HG03521 (cell line): ENCODE measurements around the gene GZMM.
A peak's percentile ranks its signal among the peaks of the same experiment; 100 is the strongest.

Source experiments
- ATAC-seq: cut with Tn5 transposase; IDR thresholded peaks from one replicate; pipeline ENCODE4 v1.9.1; 2021; ENCODE audit warnings: mild to moderate bottlenecking, moderate library complexity; ENCODE audit not compliant: unreplicated experiment

Gene GZMM

DNA sequence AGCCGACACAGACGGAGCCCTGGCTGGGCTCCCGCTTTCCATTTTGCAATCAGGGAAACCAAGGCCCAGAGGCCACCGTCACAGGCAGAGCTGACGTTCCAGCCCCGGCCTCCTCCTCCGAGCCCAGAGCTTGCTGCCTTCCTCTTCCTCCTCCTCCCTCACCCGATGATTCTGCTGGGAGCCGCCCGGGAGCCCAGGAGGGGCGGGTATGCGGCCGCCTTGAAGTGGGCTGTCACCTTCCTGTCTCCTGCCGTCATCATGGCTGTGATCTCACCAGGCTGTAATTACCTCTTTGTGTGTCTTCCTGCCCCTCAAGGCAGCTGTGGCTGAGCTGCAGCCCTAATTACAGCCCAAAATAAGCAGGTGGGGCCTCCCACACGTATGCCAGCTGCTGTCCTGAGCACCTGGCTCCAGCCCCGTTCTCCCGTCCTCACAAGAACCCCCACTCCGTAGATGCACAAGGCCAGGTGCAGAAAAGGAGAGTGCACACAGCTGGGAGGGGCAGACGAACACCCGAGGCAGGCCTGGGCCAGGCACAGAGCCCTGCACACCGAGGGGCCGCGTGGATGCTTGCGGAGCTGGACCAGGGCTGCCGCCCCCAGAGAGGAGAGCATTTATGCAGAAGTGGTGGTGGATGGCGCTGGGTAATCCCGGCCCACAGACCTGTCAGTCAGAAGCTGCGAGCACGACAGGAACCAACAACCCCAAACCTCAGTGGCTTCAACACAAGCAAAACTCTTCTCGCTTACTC lies 32.6 kb upstream of the GZMM start:
- no peak for ATAC-seq

DNA sequence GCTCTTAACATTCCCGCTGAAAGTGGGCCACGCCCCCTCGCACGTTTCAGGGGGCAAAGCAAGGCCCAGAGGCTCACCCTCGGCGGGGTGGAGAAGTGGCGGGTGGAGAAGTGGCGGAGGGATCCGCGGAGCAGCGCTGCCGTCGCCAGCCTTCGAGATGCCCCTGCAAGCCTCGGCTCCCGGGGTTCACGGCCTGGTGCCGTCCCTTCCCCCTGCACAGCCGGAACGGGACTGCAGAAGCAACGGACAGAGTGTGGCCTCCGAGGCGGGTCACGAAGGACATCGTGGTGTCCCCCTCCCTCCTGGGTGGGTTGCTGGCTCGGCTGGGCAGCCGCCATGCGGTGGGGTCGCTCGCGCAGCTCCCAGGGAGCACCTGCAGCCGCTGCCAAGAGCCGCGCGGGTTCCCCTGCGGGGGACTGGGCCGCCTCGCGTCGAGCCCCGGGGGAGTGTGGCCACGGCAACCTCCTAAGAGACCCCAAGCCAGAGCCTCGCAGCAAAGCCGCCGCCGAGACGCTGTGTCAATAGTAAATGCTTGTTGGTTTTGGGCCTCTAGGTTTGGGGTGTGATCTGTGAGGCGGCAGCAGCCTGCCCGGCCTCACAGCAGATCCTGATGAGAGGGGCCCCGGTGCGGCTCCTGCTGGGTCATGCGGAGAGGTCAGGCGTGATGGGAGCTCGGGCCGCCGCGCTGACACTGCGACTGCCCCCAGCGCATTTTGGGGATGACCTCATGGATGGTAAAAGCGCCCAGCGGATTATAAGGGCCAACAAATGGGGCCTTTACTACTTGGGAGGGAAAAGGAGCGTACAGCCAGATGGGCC lies 31.1 kb upstream of the GZMM start:
- no peak for ATAC-seq

DNA sequence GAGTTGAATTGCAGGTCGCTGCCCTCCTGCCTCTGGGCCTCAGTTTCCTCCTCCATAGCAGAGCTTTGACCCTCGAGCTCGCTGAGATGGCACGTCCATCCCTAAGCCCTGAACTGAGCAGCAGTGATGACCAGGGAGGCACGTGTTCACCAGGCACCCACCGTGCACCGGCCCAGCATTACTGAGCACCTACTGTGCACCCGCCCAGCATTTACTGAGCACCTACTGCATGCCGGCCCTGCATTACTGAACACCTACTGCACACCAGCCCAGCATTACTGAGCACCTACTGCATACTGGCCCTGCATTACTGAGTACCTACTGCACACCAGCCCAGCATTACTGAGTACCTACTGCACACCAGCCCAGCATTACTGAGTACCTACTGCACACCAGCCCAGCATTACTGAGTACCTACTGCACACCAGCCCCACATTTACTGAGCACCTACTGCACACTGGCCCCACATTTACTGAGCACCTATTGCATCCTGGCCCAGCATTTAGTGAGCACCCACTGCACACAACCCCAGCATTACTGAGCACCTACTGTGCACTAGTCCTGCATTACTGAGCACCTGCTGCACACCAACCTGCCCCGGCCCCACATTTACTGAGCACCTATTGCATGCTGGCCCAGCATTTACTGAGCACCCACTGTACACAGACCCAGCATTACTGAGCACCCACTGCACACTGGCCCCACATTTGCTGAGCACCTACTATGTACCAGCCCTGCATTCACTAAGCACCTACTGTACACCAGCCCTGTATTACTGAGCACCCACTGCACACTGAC lies 30.3 kb upstream of the GZMM start:
- no peak for ATAC-seq

DNA sequence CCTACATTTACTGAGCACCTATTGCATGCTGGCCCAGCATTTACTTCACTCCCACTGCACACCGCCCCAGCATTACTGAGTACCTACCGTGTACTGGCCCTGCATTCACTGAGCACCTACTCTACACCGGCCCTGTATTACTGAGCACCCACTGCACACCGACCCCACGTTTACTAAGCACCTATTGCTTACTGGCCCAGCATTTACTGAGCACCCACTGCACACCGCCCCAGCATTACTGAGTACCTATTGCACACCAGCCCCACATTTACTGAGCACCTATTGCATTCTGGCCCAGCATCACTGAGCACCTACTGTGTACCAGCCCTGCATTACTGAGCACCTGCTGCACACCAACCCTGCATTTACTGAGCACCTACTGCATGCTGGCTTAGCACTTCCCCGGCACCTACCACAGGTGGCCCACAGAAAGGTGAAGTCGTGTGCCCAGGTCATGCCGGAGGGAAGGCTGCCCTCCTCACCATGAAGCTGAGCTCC lies 29.6 kb upstream of the GZMM start:
- ATAC-seq = no peak

DNA sequence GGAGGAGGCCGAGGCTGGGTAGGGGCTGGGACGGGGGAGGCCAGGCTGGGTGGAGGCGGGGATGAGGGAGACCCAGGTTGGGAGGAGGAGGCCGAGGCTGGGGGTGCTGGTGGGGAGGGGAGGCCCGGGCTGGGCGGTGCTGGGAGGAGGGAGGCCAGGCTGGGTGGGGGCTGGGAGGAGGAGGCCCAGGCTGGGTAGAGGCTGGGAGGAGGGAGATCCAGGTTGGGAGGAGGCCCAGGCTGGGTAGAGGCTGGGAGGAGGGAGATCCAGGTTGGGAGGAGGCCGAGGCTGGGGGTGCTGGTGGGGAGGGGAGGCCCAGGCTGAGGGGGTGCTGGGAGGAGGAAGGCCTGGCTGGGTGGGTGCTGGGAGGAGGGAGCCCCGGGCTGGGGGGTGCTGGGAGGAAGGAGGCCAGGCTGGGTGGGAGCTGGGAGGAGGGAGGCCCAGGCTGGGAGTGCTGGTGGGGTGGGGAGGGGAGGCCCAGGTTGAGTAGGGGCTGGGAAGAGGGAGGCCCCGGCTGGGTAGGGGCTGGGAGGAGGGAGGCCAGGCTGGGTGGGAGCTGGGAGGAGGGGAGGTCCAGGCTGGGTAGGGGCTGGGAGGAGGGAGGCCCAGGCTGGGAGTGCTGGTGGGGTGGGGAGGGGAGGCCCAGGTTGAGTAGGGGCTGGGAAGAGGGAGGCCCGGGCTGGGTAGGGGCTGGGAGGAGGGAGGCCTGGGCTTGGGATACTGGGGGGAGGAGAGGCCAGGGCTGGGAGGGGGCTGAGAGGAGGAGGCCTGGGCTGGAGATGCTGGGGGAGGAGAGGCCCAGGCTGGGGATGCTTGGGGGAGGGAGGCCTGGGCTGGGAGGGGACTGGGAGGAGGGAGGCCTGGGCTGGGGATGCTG lies 25.9 kb upstream of the GZMM start:
- ATAC-seq = no peak

DNA sequence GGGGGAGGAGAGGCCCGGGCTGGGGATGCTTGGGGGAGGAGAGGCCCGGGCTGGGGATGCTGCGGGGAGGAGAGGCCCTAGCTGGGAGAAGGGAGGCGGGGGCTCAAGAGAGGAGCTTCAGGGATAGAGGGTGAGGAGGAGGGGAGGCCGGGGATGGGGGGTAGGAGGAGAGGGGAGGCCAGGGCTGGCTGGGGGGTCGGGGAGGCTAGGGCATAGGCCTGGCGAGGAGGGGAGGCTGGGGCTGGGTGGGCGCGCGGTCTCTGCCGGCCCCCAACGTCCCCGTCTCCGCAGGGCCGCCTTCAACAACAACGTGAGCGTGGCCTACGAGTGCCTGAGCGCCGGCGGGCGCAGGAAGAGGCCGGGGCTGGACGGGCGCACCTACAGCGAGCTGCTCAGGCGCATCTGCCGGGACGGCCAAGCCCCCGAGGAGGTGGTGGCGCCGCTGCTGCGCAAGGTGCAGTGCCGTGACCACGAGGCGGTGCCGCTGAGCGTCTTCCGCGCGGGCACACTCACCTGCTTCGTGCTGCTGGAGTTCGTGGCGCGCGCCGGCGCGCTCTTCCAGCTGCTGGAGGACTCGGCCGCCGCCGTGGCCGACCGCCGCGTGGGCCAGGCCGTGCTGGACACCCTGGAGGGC lies 25.1 kb upstream of the GZMM start:
- ATAC-seq = no peak

DNA sequence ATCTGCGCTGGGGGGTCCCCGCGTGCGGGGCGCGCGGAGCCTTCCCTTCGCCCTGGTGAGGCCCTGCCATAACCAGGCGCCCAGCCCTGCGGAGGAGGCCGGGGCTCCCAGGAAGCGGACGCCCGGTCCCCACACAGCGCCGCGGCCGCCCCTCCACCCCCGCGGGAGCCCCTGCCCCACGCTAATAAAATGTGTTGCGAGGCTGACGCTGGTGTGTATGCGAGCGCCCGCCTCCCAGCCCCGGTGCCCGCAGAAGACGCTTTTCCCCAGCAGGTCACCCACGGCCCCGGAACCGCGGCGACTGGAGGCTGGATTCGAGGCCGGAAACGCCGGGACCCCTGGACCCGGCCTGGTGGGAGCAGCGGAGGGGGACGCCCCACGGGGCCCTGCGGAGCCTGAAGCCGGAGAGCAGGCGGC lies 24.4 kb upstream of the GZMM start:
- no peak for ATAC-seq

DNA sequence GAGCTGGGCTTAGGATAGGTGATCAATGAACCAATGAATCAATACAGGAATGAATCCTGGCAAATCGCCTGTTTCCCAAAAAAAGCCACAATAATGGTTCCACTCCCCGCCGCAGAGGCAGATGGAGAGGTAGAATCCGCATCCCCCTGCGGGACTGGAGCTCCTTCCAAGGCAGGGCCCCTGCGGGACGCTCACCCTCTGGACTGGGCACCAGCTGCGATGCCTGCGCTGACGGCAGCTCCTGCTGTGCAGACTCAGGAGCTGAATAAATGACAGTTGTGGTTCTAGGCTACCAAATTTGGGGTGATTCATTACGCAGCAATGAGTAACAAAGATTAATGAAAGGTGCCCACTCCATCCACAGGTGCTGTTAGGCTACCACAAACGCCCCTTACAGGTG lies 21.1 kb upstream of the GZMM start:
- no peak for ATAC-seq

DNA sequence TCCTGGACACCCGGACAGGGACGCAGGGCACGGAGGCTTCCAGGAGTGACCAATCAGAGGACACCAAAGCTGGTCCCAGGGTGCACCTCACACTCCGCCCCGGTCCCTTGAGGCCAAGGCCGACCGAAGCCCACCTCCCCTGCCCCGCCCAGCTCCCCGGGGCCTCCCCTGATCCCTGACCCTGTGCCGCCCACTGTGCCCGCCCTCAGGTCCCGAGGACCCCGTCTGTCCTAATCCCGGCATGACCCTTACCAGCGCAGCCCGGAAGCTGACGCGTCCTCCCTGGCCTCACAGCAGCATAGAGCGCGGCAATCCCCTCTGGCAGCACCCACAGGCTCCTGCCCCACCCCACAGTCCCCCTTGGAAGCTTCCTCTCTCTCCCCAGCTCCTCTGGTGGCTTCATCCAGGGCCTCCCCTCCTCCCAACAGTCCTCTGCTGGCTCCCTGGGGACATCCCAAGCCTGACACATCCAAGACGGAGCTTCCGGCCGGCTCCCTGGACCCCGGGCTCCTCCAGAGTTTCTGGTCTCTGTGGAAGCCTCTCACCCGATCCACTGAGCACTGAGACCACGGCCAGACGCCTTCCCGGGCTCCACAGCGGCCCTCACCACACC lies 19.7 kb upstream of the GZMM start:
- no peak for ATAC-seq

DNA sequence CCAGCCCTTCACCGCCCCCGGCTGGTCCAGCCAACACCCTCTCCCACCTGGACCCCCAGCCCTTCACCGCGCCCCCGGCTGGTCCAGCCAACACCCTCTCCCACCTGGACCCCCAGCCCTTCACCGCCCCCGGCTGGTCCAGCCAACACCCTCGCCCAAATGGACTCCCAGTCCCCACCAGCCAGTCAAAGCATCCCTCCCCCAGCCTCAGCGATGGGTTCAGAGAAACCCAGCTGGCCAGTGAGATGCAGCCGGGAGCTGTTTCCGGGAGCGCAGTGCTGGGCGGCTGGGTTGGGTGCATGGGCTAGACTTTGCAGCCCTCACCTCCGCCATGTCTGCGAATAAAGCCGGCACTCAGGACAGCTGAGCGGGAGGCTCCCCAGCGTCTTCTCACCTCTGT lies 18.8 kb upstream of the GZMM start:
- ATAC-seq = no peak

DNA sequence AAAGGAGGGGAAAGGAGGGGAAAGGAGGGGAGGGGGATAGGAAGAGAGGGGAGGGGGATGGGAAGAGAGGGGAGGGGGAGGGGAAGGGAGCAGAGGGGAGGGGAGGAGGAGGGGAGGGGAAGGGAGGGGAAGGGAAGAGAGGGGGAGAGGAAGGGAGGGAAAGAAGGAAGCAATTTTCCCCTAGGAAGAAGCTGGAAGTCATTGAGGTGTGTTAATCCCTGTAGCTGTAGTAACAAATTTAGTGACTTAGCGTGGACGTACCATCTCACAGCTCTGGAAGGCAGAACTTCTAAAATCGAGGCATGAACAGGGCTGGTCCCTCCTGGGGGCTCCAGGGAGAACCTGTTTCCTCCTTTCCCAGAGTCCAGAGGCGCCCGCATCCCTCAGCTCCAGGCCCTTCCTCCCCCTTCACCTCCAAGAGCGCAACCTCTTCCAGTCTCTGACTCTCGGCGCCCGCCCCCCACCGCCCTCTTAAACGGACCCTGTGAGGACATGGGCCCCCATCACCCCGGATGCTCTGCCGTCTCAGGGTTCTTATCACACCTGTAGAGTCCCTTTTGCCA lies 17.9 kb upstream of the GZMM start:
- ATAC-seq = no peak

DNA sequence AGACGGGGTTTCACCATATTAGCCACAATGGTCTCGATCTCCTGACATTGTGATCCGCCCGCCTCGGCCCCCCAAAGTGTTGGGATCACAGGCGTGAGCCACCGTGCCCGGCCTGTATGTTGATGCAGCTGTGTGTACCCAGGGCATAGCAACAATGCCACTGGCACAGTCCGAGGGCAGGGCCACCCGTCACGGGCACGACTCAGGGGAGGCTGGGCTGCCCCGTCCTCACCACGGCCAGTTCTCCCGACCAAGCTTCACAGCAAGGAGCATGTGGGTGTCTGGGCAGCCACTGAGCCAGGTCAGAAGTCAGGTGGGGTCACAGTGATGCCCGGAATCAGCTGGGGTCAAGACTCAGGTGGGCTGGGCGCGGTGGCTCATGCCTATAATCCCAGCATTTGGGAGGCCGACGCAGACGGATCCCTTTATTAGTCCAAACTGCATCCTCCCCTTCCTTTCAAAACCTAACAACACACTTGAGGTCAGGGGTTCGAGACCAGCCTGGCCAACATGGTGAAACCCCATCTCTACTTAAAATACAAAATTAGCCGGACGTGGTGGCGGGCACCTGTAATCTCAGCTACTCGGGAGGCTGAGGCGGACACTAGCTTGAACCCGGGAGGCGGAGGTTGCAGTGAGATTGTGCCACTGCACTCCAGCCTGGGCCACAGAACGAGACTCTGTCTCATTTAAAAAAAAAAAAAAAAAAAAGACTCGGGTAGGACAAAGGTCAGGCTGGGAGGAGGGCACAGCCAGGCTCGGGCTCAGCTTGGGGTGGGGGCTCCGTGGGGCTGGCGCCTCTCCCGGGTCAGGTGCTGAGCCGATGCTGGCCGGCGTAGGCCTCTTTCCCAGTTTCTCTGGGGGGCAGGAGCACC lies 13.5 kb upstream of the GZMM start:
- ATAC-seq = no peak

DNA sequence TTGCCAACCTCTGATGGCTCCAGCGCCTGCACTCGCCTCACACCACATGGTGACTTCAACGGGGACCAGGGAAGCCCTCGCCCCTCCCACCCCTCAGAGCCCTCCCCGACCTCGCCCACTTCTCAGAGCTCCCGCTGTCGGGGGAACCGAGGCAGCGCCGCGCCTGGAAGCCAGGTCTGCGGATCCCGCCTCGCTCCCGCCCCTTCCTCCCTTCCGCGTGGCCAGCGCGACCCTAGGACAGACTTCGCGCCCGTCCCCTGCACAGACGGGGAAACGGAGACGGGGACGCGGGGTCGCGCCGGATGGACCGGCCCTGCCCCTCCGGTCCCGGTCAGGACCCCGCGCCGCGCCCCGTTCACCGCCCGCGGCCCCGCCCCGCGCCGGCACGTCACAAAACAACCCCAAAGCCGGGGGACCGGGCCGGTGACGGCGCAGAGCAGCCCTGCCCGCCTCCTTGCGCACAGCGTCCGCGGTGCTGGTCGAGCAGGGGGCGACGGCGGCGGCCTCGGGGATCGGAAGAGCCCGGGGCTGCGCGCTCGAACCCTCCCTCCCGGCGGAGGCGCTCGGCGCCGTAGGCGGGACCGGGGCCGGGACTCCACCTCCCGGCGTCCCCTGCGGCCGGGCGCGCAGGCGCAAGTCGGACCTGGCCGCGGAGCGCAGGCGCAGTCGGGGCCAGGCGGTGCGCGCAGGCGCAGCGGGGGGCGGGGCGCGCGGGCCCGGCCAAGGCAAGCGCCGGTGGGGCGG lies 12.7 kb upstream of the GZMM start:
- ATAC-seq = peak; percentile 72

DNA sequence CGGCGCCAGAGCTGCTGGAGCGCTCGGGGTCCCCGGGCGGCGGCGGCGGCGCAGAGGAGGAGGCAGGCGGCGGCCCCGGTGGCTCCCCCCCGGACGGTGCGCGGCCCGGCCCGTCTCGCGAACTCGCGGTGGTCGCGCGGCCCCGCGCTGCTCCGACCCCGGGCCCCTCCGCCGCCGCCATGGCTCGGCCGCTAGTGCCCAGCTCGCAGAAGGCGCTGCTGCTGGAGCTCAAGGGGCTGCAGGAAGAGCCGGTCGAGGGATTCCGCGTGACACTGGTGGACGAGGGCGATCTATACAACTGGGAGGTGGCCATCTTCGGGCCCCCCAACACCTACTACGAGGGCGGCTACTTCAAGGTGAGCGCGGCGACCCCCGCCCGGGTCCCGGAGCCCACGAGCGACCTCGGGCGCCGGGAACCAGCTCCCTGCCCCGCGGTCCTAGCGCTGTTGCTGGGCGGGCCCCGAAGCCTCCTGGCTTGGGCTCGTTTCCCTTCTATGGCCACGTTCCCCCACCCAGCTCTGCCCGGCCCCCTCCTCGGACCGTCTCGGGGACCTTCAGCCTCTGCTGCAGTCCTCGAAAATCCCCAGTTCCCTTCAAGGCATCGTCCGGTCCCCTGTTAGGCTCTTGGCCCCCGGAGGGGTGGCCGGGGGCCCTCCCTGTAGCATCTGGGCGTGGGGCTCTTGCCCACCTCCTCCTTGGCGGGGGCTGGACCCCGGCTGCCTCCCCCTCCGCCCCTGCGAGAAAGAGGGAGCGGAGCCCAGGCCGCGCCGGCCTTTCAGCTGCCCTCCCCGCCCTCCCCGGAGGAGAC lies 11.9 kb upstream of the GZMM start, which contains the start of gene CDC34:
CDC34 (plus strand) TSS at position 8 of the 808 bp plus-strand sequence; CDS start at position 180, 172 bp downstream.
- peak; percentile 8 for ATAC-seq

DNA sequence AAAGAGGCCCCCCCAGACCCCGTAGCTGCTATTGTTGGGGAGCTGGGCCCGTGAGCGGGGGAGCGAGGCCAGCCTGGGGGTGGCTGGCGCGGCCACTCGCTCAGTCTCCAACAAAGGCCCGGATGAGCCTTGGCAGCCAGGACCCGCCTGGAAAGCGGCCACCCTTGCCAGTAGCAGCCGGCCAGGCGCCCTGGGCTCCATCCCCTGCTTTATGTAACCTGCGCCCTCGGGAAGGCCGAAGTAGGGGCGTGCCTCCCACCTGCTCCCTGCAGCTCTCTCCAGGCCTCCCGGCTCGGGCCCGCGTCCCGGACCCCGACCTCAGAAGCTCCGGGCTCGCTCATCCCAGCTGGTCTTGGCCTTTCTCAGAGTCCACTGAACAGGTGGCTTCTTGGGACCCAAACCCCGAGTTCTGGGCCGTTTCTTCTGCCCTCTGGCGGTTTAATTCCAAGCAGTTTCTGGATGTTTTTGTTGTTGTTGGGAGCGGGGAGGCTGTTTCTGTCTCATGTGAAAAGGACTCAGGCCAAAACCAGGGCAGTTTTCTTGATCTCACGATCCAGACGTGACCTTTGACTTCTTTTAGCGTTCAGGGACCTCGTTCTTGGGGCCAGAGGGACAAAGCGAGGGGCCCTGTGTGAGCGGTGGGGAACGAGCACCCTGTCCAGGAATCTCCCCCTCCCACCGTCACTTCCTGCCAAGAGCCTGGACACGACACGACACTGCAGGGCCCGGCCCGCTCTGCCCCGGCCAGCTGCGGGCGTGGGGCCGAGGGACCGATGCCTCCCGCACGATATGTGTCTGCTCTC lies 11.1 kb upstream of the GZMM start:
- ATAC-seq = no peak
